C4-2B (cell line): ENCODE results near the gene CFHR3.
"Not testable (repeated sequence)": the region's sequence is repeated elsewhere in the genome, so short reads cannot be mapped to it uniquely, and the experiment has no call there.

ENCODE experiments used
- H3K27ac ChIP-seq: fragments of 450-650 bp; 2 replicates; pipeline ENCODE4 v1.5.1; 2017
- ZFX ChIP-seq: fragments of 450-650 bp; IDR thresholded peaks from 2 replicates; pipeline ENCODE4 v1.6.1; 2017
- TF ChIP-seq, protein P1 (sequence below): fragments of 450-650 bp; conservative IDR thresholded peaks from 2 replicates; pipeline ENCODE4 v1.5.1; 2017; ENCODE audit warnings: mild to moderate bottlenecking

Gene CFHR3

GRCh38 chr1:196774603-196775002, at the start of gene CFHR3:
Gene CFHR3 (plus strand): TSS chr1:196774840. CDS start chr1:196774887, 47 bp downstream.
- no peak within 1 kb of the TSS for H3K27ac ChIP-seq
- TF ChIP-seq, protein P1, sequence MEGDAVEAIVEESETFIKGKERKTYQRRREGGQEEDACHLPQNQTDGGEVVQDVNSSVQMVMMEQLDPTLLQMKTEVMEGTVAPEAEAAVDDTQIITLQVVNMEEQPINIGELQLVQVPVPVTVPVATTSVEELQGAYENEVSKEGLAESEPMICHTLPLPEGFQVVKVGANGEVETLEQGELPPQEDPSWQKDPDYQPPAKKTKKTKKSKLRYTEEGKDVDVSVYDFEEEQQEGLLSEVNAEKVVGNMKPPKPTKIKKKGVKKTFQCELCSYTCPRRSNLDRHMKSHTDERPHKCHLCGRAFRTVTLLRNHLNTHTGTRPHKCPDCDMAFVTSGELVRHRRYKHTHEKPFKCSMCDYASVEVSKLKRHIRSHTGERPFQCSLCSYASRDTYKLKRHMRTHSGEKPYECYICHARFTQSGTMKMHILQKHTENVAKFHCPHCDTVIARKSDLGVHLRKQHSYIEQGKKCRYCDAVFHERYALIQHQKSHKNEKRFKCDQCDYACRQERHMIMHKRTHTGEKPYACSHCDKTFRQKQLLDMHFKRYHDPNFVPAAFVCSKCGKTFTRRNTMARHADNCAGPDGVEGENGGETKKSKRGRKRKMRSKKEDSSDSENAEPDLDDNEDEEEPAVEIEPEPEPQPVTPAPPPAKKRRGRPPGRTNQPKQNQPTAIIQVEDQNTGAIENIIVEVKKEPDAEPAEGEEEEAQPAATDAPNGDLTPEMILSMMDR = no peak
- no peak for TF ChIP-seq ZFX

- TF ChIP-seq, protein P1 = peak; percentile 48
- TF ChIP-seq ZFX = no peak
- H3K27ac ChIP-seq = no peak overlapping the region
Observed at GRCh38 chr1:196732526-196732925, 42.1 kb upstream of the CFHR3 start.

GRCh38 chr1:196733091-196733970, 41.3 kb upstream of the CFHR3 start:
- TF ChIP-seq, protein P1 = no peak
- no peak for TF ChIP-seq ZFX
- H3K27ac ChIP-seq = no peak overlapping the region

DNA sequence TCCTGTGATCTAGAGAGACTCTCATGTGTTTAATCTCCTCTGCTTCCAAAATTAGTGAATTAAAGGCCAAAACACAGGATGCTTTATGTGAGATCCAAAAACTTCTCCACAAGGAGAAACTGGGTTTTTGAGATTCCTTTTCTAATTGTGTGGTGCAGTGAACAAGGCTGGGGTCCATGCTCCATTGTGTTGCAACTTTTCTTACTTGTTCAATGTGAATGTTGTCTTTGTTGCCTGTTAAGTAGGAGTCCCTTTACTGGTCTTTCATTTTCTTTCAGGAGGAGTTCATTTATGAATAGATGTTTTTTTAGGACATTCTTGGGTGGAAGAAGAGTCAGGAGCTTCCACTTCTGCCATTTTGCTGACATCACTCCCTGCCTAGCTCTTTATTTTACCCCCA, 40.6 kb upstream of the CFHR3 start:
- H3K27ac ChIP-seq = no peak overlapping the region
- TF ChIP-seq ZFX = no peak
- TF ChIP-seq, protein P1 = no peak

DNA sequence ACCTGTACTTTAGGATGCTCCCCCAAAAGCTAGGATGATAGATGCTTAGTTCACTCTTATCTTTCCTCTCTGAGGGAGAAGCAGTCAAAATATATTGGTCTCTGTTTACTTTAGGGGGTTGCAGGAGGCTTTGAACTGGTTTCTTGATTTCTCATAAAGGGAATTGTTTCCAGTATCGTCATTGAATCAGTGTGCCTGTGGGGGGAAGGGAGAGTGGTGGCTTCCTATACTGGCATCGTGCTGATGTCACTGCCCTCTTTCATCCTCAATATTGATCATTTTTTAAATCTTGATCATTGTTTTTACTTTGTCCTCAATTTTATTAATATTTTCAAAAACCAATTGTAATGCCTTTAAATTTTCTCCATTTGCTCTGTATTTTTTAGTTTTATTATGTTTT, 40.2 kb upstream of the CFHR3 start:
- TF ChIP-seq ZFX = no peak
- TF ChIP-seq, protein P1 = no peak
- H3K27ac ChIP-seq = no peak overlapping the region

GRCh38 chr1:196738730-196739129, 35.9 kb upstream of the CFHR3 start:
- H3K27ac ChIP-seq = no peak overlapping the region
- TF ChIP-seq ZFX = no peak
- TF ChIP-seq, protein P1 = no peak

DNA sequence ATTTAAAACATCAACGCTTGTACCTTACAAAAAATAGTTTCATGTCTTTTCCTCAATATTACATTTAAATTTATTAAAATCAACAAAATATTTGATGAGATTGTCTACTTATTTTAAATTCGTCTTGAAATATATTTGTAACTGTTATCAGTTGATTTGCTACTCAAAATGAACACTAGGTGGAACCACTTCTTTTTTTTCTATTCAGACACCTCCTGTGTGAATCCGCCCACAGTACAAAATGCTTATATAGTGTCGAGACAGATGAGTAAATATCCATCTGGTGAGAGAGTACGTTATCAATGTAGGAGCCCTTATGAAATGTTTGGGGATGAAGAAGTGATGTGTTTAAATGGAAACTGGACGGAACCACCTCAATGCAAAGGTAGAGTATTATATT, 31.4 kb upstream of the CFHR3 start:
- H3K27ac ChIP-seq = not testable (repeated sequence)
- TF ChIP-seq, protein P1 = peak; percentile 59

GRCh38 chr1:196765019-196765740, 9.5 kb upstream of the CFHR3 start:
- not testable (repeated sequence) for H3K27ac ChIP-seq

DNA sequence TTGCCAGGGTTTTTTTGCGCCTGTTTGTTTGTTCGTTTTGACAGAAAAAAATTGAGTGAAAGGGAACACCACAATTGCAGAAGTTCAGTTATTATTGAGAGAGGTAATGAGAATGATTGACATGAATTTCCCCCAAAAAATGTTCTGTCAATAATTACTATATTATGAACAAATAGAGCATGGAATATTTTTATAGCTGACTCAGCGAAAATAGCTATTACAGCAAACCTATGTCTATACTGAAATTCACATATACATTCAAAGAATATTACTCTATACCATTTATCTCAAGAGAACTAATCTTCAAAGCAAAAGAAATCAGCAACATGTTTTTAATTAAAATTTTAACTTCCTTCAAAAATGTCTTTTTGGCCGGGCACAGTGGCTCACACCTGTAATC, 4.8 kb upstream of the CFHR3 start:
- H3K27ac ChIP-seq = not testable (repeated sequence)
